GM06990 (cell line): ENCODE measurements around the gene OPN5.

Experiments
- DNase-seq: peaks from one replicate; pipeline ENCODE4 v3.0.0-alpha.2; 2011; ENCODE audit not compliant: insufficient read length; ENCODE audit errors: extremely low read depth
- H3K27me3 ChIP-seq: replicated peaks from 2 replicates; pipeline ENCODE4 v1.6.0; 2011; ENCODE audit warnings: low read length; ENCODE audit not compliant: control insufficient read depth, insufficient read depth
- H3K36me3 ChIP-seq: 2 replicates; pipeline ENCODE4 v1.5.1; 2011; ENCODE audit warnings: low read length; ENCODE audit not compliant: control insufficient read depth, insufficient read depth
- H3K4me3 ChIP-seq: replicated peaks from 2 replicates; pipeline ENCODE4 v1.5.1; 2011; ENCODE audit warnings: low read depth, mild to moderate bottlenecking, control low read depth, low read length
- CTCF ChIP-seq: IDR thresholded peaks from 2 replicates; pipeline ENCODE4 v1.5.1; 2011; ENCODE audit warnings: low read length, control low read depth, mild to moderate bottlenecking, inconsistent platforms; ENCODE audit not compliant: insufficient read depth, poor library complexity, severe bottlenecking

Gene OPN5

GRCh38 chr6:47810885-47811284 lies 29.1 kb downstream of the OPN5 start:
- peak; percentile 34 for TF ChIP-seq CTCF
- Histone ChIP-seq H3K36me3 (no peaks in the 10 kb centered on the region), H3K27me3 (no peaks in the 10 kb centered on the region; the same call in 1 of the 2 replicates), H3K4me3 (no peak overlapping the region)
- DNase-seq, result no peak

- Histone ChIP-seq H3K36me3 (no peaks in the 10 kb centered on the region), H3K27me3 (no peaks in the 10 kb centered on the region; the same call in 1 of the 2 replicates)
These were observed 29.6 kb downstream of the OPN5 start for GRCh38 chr6:47811443-47811842.

GRCh38 chr6:47817749-47818148 lies 35.9 kb downstream of the OPN5 start:
- no peak for TF ChIP-seq CTCF
- DNase-seq, result no peak
- H3K4me3 ChIP-seq, result no peak overlapping the region
- H3K36me3 ChIP-seq, result no peaks in the 10 kb centered on the region
- H3K27me3 ChIP-seq, result no peaks in the 10 kb centered on the region

More at GRCh38 chr6:47811443-47811842, 29.6 kb downstream of the OPN5 start:
- TF ChIP-seq CTCF, result no peak
- no peak overlapping the region for H3K4me3 ChIP-seq
- DNase-seq, result no peak

- TF ChIP-seq CTCF, result no peak
- no peaks in the 10 kb centered on the region for H3K27me3 ChIP-seq
- no peaks in the 10 kb centered on the region for H3K36me3 ChIP-seq
- no peak overlapping the region for H3K4me3 ChIP-seq
- no peak for DNase-seq
These were observed 37.6 kb downstream of the OPN5 start for GRCh38 chr6:47819461-47819860.

- no peak overlapping the region for H3K4me3 ChIP-seq
- H3K36me3 ChIP-seq, result no peaks in the 10 kb centered on the region
- DNase-seq, result no peak
- TF ChIP-seq CTCF, result no peak
- no peaks in the 10 kb centered on the region for H3K27me3 ChIP-seq
These were observed 41.2 kb downstream of the OPN5 start for GRCh38 chr6:47822856-47823554.

GRCh38 chr6:47832386-47833100 lies 50.7 kb downstream of the OPN5 start:
- DNase-seq, result no peak
- H3K27me3 ChIP-seq, result no peaks in the 10 kb centered on the region
- no peak for TF ChIP-seq CTCF

More at GRCh38 chr6:47832386-47833100, 50.7 kb downstream of the OPN5 start:
- Histone ChIP-seq H3K4me3 (no peak overlapping the region), H3K36me3 (no peaks in the 10 kb centered on the region)
